ENCODE measurements around the gene ANKUB1. TPM values are rescaled to one million over a fixed set of nuclear protein-coding genes. Genes with fewer than 3 reads are reported as not detected.

Gene ANKUB1
- total RNA-seq, 6 experiments from 2014 or later = not detected

DNA sequence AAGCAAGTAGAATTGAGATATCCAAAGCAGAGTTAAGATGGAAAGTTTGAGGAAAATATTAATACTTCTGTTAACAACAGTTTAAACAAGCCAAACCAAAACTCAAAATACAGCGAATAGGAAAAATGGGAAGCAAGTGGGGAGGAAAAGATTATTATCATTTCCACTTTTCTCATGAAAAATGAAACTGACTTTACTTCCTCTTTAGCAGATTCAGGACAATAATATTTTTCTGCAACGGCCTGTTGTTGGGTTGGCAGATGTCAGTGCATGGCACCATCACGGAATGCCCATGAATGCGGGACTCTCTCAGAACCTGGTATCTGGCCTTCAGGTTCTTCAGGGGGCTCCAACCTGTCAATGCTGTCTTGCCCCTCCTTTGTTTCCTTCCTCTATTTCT, 11.1 kb downstream of the ANKUB1 start:
- DNase-seq (no peak), ATAC-seq (peak in 2 of 4 donors; percentile 24 to 37)
- Histone ChIP-seq H3K36me3 (no peaks in the 10 kb centered on the region), H3K27ac (no peak overlapping the region), H3K9me3 (no peaks in the 10 kb centered on the region), H3K27me3 (no peaks in the 10 kb centered on the region), H3K4me3 (no peak overlapping the region), H3K4me1 (no peaks in the 10 kb centered on the region)
- intact Hi-C loops (cut with DNase I) = no loop called here
- WGBS (ENCODE audit: insufficient coverage, low coverage, low lambda C conversion rate, missing lambda C conversion rate) = 57% methylated on average over 4 of the region's 4 CpGs
- TF ChIP-seq POLR2A (IDR thresholded peaks at IDR 0.05) = no peak
- TF ChIP-seq, protein P1, sequence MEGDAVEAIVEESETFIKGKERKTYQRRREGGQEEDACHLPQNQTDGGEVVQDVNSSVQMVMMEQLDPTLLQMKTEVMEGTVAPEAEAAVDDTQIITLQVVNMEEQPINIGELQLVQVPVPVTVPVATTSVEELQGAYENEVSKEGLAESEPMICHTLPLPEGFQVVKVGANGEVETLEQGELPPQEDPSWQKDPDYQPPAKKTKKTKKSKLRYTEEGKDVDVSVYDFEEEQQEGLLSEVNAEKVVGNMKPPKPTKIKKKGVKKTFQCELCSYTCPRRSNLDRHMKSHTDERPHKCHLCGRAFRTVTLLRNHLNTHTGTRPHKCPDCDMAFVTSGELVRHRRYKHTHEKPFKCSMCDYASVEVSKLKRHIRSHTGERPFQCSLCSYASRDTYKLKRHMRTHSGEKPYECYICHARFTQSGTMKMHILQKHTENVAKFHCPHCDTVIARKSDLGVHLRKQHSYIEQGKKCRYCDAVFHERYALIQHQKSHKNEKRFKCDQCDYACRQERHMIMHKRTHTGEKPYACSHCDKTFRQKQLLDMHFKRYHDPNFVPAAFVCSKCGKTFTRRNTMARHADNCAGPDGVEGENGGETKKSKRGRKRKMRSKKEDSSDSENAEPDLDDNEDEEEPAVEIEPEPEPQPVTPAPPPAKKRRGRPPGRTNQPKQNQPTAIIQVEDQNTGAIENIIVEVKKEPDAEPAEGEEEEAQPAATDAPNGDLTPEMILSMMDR (IDR thresholded peaks at IDR 0.05) = no peak

DNA sequence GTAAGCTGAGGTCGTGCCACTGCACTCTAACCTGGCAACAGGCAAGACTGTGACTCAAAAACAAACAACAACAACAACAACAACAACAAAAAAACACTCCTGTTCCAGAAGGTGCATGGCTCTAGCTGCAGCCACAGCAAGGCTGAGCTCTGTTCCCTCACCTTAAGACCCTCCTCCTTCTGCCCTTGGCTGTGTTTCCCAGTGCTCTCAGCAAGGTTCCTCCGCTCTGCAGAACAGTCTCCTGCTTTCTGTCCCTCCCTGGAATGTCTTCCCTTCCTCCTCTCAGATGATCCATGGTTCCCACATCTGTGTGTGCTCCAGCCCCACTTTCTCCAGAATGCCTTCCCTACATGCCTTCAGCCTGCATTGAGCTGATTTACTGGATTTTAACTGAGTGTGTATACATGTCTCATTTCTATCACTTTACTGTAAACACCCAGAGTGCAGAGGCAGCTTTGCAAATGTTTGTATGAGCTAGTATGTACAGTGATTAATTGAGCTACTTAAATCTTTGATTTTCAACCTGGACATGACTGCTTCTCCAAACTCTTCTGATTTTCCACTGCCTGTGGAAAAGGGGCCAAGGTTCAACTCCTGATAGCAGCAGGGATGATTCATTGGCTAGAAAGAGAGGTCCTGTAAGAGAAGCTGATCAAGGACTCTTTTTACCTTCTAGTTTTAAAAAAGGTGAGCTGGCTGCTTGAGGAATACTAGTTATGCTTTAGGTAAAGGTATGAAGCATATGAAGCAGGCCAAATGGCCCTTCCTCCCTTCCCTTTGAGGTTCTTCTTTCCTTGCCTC, 14.7 kb downstream of the ANKUB1 start:
- Histone ChIP-seq H3K27ac (no peak overlapping the region), H3K36me3 (no peaks in the 10 kb centered on the region), H3K4me3 (no peak overlapping the region), H3K9me3 (no peaks in the 10 kb centered on the region), H3K27me3 (no peaks in the 10 kb centered on the region), H3K4me1 (no peaks in the 10 kb centered on the region)
- intact Hi-C loops (cut with DNase I) = no loop called here
- no CpG with 5 or more reads among the region's 2 CpGs for WGBS (ENCODE audit: insufficient coverage, low coverage, low lambda C conversion rate, missing lambda C conversion rate)
- no peak for DNase-seq
- peak in 2 of 4 donors; percentile 54 to 87 for ATAC-seq
- TF ChIP-seq, protein P1 (IDR thresholded peaks at IDR 0.05) = no peak
- no peak for TF ChIP-seq POLR2A (IDR thresholded peaks at IDR 0.05)

DNA sequence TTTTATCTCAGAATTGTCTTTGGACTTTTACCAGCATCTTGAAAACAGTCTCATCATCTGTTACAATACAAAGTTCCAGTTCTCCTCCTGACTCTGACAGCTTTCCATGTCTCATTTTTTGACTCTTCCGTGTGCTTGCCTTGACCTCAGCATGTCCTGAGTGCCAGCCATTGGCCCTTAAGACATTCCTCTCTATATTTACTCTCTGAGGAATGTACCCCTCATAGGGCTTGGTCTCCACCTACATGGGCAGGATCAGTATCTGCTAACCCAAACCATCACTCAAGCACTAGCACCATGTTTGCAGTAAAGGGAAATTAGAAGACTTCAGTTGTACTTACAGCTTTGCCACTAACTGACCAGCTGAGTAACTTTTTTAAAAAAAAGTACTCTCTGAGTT, 16.2 kb downstream of the ANKUB1 start:
- no peak overlapping the region for H3K4me3 ChIP-seq
- intact Hi-C loops (cut with DNase I) = no loop called here
- ATAC-seq (no peak), DNase-seq (no peak)
- no peaks in the 10 kb centered on the region for H3K9me3 ChIP-seq
- no peaks in the 10 kb centered on the region for H3K36me3 ChIP-seq
- TF ChIP-seq, protein P1 (IDR thresholded peaks at IDR 0.05) = no peak
- no peak for TF ChIP-seq POLR2A (IDR thresholded peaks at IDR 0.05)
- WGBS (ENCODE audit: insufficient coverage, low coverage, low lambda C conversion rate, missing lambda C conversion rate) = 62% methylated on average over 1 of the region's 1 CpG
- no peaks in the 10 kb centered on the region for H3K4me1 ChIP-seq
- H3K27me3 ChIP-seq = no peaks in the 10 kb centered on the region
- H3K27ac ChIP-seq = no peak overlapping the region

DNA sequence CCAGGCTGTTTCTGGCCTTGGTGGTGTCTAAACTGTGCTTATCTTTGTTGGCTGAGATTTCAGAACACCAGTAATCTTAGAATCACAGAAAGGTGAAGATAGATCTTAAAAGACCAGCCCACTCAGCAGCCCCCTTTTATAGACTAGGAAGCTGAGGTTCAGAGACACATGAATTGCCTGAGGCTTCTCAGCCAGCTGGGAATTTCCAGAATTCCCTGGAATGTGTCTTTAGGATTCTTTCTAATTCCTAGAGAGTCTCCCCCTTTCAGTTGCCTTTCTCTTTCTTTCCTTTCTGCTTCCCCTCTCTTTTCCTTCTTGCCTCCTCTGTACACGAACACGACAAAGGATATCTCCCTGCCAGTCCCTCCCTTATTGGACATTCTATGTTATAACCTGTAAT, 19.5 kb downstream of the ANKUB1 start:
- H3K4me1 ChIP-seq = no peaks in the 10 kb centered on the region
- WGBS (ENCODE audit: insufficient coverage, low coverage, low lambda C conversion rate, missing lambda C conversion rate) = 100% methylated on average over 1 of the region's 2 CpGs
- intact Hi-C loops (cut with DNase I) = no loop called here

DNA sequence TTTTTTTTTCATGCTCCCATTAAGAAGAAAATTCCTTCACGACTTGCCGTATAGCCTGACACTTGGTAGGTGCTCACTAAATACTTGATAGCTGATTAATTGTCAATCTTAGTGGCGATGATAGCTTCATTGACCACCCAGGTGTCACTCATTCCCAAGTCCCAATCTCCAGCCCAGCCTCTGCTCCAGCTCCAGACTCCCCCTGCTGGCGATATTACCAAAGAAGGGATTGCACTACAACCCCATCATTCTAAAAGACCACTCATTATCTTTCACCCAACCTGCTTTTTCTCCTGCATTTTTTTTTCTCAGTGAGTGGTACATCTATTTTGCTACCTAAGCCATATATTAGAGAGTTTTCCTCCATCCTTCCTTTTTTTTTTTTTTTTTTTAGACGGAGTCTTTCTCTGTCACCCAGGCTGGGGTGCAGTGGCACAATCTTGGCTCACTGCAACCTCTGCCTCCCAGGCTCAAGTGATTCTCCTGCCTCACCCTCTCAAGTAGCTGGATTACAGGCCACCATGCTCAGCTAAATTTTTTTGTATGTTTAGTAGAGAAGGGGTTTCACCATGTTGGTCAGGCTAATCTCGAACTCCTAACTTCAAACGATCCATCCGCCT, 20.6 kb downstream of the ANKUB1 start:
- TF ChIP-seq, protein P1 (IDR thresholded peaks at IDR 0.05) = peak; percentile 54 to 78 (median 75)
- TF ChIP-seq POLR2A (IDR thresholded peaks at IDR 0.05) = no peak
- Histone ChIP-seq H3K4me1 (no peaks in the 10 kb centered on the region), H3K27ac (no peak overlapping the region), H3K9me3 (no peaks in the 10 kb centered on the region), H3K4me3 (no peak overlapping the region), H3K27me3 (no peaks in the 10 kb centered on the region), H3K36me3 (no peaks in the 10 kb centered on the region)
- ATAC-seq (peak; percentile 73 to 81 (median 78)), DNase-seq (peak in 2 of 3 donors; percentile 29 to 63)
- intact Hi-C loops (cut with DNase I) = no loop called here
- 27% methylated on average over 6 of the region's 8 CpGs for WGBS (ENCODE audit: insufficient coverage, low coverage, low lambda C conversion rate, missing lambda C conversion rate)

More for the DNA sequence above, 19.5 kb downstream of the ANKUB1 start:
- DNase-seq (no peak), ATAC-seq (no peak)
- no peaks in the 10 kb centered on the region for H3K27me3 ChIP-seq
- TF ChIP-seq POLR2A (IDR thresholded peaks at IDR 0.05) = no peak
- H3K4me3 ChIP-seq = no peak overlapping the region
- no peaks in the 10 kb centered on the region for H3K9me3 ChIP-seq
- no peaks in the 10 kb centered on the region for H3K36me3 ChIP-seq
- no peak overlapping the region for H3K27ac ChIP-seq

All from right lobe of liver (tissue), 6 donors.